22Rv1 (cell line): ENCODE results near the gene IQCC.

Experiments
- CTCF ChIP-seq: fragments of 450-650 bp; IDR thresholded peaks from 2 replicates; pipeline ENCODE4 v1.5.1; 2017; ENCODE audit warnings: mild to moderate bottlenecking
- ZFX ChIP-seq: fragments of 450-650 bp; IDR thresholded peaks from 2 replicates; pipeline ENCODE4 v1.6.1; 2017; ENCODE audit warnings: antibody characterized with exemption, borderline replicate concordance

DNA sequence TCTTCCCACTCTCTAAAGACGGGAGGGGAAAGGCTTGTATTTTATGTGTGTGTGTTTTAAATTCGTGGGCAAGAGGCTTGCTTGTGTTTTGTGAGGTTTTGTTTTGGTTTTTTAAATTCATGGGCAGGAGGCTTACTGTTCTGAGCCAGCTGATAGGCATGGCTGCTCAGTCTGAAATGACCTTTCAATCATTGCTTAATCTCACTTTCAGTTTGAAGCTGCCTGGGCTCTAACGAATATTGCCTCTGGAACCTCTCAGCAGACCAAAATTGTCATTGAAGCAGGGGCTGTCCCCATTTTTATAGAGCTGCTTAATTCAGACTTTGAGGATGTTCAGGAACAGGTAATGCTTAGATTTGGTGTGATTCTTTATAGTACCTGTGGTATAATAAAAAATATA is 46.3 kb upstream of the IQCC start:
- TF ChIP-seq CTCF = no peak
- TF ChIP-seq ZFX = no peak
